ENCODE results near the gene CMPK1.

DNA sequence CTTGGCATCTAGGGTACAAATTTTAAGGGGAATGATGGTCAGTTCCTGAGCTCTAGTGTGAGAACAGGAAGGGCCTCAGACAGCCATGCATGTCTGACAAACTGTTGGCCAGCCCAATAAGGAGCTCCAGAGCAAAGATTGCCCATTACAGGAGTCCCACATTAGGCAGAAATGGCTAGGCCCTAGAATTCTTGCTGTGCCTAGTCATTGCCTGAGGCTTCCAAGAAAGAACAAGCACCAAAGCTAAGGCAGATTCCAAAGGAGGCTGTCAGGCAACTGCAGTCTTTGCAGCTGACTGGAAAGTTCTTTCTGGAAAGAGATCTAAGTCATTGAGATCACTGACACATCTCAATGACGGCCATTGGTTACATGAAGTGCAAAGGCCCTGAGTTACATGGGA, 15.7 kb upstream of the CMPK1 start:
- TF ChIP-seq, protein P1, sequence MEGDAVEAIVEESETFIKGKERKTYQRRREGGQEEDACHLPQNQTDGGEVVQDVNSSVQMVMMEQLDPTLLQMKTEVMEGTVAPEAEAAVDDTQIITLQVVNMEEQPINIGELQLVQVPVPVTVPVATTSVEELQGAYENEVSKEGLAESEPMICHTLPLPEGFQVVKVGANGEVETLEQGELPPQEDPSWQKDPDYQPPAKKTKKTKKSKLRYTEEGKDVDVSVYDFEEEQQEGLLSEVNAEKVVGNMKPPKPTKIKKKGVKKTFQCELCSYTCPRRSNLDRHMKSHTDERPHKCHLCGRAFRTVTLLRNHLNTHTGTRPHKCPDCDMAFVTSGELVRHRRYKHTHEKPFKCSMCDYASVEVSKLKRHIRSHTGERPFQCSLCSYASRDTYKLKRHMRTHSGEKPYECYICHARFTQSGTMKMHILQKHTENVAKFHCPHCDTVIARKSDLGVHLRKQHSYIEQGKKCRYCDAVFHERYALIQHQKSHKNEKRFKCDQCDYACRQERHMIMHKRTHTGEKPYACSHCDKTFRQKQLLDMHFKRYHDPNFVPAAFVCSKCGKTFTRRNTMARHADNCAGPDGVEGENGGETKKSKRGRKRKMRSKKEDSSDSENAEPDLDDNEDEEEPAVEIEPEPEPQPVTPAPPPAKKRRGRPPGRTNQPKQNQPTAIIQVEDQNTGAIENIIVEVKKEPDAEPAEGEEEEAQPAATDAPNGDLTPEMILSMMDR (IDR thresholded peaks at IDR 0.05): no peak
- TF ChIP-seq POLR2A (IDR thresholded peaks at IDR 0.05): no peak
